Activated CD4-positive, CD25-positive, alpha-beta regulatory T cell treated with anti-CD3 and anti-CD28 coated beads, Interleukin-2, amount 50 U/mL, for 24 hours (primary cell): Measurements from ENCODE around the gene KLKB1.
"Not testable (repeated sequence)": the region's sequence is repeated elsewhere in the genome, so short reads cannot be mapped to it uniquely, and the experiment has no call there.

ENCODE experiments used
- ATAC-seq, 2 donors: fragments of 150-1000 bp; cut with Tn5 transposase; one replicate each; pipeline ENCODE4 v1.10.0; 2021; ENCODE audit warnings: mild to moderate bottlenecking in 1 of 2, moderate library complexity in 1 of 2

Gene KLKB1

DNA sequence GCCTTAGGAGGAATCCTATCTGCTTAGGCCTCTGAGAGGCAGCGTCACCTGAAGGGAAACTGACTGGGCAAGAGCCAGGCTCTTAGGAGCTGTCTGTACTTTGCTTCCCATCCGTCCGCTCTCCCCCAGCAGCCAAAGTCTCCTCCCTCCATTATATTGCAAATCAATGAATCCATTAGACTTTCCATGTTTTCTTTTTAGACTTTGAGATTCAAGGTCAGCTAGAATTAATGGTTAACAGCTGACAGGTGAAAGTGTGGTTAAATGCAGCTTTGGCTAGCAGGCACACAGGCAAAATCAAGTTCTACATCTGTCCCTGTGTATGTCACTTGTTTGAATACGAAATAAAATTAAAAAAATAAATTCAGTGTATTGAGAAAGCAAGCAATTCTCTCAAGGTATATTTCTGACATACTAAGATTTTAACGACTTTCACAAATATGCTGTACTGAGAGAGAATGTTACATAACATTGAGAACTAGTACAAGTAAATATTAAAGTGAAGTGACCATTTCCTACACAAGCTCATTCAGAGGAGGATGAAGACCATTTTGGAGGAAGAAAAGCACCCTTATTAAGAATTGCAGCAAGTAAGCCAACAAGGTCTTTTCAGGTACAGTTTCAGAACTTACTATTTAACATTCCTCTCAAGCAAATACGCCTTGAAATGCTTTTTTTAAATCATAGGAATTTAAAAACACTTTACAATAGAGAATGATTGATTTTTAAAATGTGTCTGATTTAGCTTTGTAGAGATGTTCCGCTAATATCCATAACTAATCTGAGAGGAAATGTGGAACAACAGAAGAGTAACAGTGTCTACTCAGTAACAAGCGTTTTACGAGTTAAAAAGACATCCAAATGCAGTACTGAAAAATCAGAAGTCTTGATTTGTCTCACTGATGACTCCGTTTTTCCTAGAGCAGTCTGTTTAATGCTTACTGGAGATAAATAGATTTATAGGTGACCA lies 38.7 kb downstream of the KLKB1 start, which contains the start of gene F11:
Gene F11, plus strand, starts transcription at position 507 of the 970 bp plus-strand sequence. CDS start 948 bp downstream, outside the sequence.
- no peak for ATAC-seq

DNA sequence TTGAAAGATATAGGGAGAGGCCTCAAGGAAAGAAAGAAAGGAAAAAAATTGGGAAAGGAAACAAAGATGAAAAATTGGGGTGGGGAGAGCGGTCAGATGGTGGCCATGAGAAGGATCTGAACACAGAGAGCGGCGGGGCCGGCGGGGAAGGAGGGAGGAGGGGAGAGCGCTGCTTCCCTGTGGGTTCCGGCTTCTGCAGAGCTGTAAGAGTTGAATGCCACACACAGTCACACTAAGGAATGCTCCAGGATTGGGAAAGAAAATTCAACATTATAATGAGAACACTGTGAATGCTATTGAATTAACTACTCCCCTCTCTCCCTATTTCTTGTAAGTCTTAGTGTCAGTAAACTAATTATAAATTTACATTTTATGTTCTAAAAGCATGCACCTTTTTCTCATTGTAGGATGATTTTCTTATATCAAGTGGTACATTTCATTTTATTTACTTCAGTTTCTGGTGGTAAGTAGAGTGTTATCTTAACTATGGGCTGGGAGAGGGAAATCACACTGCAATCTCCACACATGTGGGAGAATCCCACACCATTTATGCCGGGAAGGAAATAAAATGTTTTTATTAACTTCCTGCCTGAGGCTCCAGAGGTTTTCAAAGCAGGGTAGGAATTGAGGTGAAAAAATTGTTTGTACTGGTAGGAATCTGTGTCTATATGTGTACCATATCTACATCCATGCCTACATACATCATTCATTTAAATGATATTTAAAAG lies 39.6 kb downstream of the KLKB1 start:
- ATAC-seq: no peak

DNA sequence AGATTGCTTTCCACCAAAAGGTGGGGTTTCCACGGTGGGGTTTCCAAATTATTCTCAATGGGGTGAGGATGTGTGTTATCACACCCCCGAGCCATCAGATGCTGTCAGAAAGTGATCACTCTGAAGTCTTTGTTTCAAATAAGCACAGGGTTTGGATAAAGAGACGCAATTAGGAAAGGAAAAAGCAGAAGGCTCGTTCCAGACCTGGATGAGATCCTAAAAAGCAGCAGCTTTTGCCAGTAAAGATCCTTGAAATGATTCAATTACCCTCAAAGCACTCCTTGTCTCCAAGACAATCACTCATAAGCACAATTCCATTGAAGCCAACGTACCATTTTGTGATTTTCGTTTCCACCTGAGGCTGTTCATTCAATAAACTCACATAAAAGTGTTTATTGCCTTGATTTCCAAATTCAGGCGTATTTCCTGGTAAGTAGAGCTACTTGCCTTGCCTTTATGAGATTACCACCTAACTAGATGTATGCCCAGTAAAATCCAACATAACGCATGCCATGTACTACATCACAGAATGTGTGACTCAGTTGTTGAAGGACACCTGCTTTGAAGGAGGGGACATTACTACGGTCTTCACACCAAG lies 43.9 kb downstream of the KLKB1 start:
- no peak for ATAC-seq

DNA sequence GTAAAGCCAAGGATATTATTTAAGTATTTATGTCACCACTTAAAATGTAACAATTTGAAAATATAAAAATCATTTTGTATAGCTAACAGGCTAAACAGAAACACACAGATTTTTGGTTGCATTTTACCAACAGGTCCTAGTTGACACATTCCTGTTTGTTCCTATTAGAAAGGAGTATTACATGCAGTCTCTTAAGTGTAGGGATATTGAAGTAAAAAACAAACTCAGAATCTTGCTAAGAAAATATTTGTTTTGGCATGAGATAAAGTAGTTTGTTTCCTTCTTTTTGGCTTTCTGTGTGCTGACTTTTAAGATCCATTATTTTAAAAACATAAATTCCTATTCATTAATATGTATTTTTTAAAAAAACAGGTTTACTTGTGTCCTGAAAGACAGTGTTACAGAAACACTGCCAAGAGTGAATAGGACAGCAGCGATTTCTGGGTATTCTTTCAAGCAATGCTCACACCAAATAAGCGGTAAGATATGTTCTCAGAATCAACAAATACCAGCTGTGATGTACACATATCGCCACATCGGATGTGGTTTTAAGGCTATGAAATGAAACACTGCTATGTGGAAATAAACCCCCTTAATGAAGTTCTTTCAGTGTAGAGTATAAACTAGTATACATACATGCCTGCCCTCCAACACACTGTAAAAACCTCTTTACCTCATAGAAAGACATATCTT lies 45.5 kb downstream of the KLKB1 start:
- ATAC-seq: no peak

DNA sequence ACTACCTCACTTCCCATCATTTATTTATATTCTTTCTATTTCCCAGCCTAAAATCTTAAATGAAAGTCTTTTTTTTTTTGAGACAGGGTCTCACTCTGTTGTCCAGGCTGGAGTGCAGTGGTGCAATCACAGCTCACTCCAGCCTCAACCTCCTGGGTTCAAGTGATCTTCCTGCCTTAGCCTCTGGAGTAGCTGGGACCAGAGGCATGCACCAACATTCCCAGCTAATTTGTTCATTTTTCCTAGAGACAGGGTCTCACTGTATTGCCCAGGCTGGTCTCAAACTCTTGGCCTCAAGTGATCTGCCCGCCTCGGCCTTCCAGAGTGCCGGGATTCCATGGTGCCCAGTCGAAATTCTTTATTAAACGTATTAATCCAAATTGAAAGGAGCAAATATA lies 46.1 kb downstream of the KLKB1 start:
- ATAC-seq: not testable (repeated sequence)

DNA sequence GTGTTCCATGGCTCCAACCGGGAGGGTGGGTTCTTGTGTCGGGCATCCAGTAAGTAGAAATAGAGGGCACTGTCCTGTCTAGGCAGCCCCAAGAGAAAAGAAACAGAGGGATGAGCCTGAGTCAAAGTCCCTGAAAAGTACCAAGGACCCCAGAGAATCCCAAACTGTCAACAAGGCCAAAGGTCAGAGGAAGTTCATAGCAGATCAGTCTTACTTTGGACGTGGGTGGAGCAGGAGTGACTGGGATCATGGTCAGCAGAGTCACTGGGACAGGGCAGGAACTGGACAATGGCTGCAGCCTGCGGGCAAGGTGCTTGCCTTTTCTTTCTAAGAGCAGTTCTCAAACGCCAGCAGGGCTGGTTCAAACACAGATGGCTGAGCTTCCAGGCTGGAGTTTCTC lies 56.0 kb downstream of the KLKB1 start:
- no peak for ATAC-seq

DNA sequence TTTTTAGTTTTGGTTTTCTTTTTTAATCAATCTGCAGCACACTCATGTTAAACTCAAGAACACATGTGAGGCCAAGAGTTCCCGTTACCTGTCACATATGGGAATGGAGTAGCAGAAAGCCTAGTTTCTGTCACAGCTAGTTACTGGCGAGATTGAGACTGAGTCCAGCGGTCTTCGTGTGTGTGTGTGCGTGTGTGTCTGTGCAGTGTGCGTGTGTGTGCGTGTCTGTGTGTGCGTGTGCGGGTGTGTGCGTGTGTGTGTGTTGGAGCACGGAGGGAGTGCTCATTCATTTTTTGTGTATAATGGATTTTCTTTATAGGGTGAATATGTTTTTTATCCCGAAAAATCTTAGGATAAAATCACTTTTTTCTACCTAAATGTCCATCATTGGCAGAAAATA lies 57.8 kb downstream of the KLKB1 start:
- no peak for ATAC-seq

DNA sequence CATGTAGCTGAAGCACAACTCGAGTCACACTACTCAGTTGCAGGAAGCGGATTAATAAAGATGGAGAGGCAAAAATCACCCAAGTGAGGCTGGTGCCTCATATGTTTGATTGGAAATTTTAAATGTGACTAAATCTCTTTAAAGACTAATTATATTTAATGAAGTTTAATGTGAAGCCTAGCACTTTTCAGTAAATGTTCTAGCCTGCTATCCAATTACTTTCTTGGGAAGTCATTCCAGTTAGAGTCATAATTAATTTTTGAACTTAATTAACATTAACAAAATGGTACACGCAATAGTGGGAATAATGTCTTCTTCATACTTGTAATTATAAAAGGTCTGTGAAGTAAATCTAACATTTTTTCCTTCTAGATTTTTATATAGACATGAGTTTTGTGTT lies 59.3 kb downstream of the KLKB1 start:
- ATAC-seq: no peak

DNA sequence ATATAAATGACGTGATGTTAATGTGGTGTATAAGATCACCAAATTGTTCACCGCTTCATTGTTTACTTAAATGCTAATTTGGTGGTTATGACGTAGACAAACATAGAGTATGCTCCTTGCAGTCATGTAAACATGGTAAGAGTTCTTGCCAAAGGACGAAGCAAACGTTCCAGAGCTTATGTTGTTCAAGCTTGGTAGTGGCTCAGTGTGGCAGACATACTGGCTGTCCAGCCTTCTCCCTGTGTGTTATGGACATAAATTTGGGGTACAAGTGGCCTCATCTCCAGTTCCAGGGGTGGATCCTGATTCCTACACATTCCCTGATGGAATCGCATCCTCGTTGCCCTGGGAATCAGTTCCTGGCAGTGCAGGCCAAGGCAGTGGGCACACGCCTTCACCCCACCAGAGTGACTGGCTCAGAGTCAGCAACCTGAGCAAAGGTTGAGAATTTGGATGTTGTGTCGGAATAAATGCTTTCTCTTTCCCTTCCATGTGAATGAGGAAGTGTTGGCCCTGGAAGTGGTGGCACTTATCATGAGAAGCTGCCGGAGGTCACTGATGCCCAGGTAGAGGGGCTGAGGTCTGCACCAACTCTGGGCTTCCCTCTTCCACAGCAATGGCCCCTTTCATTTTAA lies 64.1 kb downstream of the KLKB1 start:
- ATAC-seq: no peak

DNA sequence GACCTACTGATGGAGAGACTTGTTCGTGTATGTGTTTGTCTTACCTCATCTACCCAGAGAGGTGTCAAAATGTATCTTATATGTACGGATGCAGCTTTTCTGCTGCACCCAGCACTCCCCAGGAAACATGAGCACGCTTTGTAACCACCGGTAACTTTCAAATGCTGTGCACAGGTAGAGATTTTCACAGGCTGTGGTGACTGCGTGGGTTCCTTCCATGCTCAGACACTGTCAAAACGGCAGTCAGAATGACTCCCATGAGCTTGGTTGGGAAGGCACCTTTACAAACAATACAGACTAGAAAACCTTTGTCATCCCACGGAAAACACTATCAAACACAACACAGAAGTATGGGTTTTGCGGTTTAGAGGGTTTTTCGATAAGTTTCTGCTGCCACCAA lies 66.9 kb downstream of the KLKB1 start:
- ATAC-seq: no peak

DNA sequence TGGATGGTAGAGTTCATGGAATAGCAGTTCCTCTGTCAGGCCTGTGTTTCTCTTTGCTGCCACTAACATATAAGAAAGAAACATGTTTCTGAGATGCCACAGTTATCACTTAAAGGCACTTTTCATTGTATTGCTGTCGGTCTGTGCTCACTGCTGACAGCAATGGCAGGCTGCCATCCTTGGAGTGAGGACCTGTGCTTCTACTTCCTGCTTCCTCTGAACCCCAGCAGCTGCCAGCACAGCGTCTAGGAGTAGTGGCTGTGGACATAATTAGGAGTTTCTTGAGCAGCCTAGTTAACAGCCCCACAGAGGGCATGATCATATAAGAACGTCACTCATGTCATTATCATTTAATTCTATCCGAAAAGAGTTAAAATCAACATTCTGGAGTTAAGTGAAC lies 69.2 kb downstream of the KLKB1 start:
- ATAC-seq: no peak

DNA sequence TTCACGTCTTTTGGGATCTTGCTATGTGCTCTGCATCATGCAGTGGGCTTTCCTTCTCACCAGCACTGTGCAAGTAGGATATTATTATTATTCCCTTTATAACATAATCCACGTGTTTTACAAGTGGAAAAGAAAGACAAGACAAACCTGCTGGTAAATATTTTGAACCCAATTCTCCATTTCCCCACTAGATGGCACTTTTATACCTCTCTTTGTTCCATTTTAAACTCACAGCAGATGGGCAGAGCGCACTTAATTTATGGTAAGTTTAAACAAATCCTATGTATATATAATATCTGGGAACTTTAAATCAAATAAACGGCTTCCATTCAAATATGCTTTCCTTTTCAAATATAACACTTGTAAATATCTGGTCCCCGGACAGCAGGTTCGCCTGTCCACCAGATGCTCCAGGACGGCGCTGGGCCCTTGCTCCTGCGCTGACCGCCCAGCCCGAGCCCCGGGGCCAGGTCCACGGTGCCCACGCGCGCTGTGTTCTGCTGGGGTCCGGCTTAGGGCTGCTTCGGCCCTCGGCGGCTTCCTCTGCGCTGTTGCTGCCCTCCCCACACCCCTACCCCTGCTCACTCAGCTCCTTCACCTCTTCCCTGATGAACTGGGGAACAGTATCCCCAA lies 69.8 kb downstream of the KLKB1 start:
- ATAC-seq: no peak

DNA sequence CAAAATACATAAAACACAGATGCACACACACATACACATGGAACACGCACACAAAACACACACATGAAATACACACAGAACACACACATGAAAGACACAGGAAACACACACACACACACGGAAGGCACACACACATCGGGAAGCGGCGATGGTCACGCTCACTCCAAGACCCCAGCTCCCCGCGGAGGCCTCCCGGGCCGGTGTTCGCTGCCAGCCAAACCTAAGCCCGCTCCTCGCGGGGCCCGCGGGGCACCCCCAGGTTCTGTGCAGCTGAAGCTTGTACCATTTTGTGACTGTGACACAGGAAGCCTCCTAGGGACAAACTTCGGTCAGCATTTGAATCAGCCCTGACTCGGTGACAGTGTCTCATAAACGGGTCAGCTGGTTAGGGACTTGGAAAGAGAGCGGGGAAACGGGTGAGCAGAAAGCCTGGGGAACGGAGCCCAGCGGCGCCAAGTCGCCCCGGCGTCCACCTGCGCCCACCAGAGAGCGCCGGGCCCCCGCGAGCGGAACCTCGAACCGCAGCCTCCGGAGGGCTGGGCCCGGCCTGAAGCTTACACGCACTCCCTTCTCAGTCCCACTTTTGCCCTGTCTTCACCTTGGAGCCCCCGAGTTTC lies 70.8 kb downstream of the KLKB1 start:
- ATAC-seq: no peak

DNA sequence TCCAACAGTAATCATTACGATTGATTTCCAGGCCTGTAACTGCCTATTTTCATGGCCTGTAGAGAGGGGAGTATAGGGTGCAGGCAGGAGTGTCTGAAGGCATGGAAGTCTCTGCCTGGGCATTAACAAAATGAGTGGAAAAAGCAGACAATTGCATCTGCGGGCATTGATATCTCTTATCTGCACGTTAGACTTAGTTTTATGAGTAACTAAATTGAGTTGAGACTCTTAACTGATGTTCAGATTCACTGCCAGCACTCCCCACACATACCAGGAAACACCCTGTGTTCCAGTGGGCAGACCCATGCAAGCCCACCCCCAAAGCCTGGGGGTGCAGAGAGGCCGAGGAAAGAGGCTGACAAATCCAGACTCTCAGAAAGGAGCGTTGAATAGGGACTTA lies 72.0 kb downstream of the KLKB1 start:
- ATAC-seq: no peak

DNA sequence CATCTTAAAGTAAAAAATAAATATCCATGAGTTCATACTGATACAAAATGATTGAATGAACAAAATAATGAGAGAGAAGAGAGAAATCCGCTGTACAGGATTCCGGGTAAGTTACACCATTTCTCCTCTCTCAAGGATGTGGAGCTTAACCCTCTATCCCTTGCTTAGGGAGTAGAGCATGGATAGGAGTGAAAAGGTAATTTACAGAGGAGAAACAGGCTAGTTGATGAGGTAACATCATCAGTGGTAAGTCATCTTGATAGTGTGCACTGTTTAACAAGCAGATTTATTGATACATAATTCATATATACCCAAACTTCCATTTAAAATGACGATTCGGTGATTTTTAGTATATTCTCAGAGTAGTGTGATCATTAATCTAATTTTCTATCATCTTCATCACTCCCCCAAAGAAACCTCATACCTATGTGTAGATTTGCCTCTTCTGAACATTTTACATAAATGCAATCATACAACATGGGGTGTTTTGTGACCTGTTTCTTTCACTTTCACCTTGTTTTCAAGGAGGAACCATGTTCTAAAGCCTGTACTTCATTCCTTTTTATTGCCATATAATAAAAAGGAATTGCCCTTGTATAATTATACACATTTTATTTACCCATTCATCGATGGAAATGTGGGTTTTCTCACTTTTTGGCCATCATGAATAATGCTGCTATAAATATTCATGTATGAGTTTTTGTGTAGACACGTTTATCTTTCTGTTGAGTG lies 73.5 kb downstream of the KLKB1 start:
- ATAC-seq: no peak

DNA sequence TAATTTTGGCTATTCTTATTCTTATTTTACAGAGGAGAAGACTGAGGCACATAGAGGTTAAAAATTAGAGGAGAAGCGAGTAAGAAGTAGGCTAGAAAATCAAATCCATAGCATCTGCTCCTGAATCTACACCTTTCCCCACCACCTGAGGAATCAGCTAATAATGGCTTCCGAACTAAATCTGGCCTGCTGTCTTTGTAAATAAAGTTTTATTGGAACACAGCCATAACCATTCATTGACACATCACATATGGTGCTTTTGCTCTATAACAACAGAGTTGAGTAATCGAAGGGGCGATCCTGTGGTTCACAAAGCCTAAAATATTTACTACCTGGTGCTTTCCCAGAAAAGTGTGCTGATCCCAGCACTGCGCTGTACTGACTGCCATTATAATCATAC lies 76.9 kb downstream of the KLKB1 start:
- ATAC-seq: no peak

DNA sequence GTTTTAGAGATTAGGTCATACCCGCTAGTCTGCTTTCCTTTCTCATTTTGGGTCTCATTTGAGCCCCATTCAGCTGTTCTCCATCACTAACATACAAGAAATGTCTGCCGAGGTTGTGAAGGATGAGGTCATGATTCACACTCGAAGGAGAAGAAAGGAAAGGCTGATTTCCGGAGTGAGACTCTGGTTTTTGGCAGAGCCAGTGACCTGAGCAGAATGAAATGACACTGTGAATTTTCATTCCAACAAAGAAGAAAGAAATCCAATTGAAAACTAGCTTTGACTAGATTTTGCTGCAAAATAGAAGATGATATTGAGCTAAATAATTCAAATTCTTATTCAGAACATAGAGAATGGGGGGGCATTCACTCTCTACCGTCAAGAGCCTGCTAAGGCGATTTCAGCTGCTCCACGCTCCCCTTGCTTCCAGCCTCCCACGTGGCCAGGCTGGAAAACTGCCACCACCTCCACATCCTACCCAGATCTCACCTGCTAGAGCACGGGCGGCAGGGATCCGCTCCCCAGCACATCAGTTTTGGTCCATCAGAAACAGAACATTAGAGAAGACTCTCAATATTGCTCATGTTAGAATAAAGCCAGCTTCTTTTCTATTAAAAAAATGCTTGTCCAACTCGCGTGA lies 77.7 kb downstream of the KLKB1 start:
- ATAC-seq: no peak

DNA sequence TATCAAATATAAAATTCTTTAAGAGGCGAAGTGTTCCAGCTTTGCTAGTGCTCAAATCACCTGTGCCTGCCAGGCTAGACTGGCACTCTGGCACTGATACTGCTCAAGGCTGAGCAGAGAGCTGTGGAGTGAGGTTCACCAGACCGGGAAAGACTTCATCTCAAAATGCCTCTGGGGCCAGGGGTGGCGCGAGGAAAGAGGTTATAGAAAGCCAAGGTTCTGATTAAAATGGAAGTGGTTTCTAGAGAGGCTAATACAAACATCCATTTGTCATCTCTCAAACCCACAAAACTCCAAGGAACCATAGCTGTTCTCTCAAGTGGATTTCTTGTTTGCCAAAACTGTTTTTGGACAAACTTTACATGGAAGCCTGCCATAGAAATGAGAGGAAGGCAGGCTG lies 80.2 kb downstream of the KLKB1 start:
- no peak for ATAC-seq

DNA sequence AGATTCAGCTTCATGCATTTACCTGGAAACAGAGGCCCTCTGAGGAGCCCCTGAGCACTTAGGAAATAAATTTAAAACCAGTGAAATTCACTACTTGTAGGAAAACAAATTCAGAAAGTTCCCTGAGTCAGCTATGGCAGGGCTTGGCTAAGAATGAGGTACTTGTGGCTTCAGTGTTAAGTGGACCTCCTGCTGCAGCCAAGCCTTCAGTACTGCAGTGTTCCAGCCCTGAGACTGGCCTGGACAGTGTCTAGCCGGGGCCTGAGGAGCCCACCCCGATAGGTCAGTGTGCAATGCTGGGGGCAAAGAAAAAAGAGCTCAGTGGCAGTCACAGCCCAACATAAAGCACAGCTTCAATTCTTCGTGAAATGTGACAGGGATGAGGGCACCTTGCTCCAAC lies 80.6 kb downstream of the KLKB1 start:
- ATAC-seq: no peak
